SK-N-SH (cell line): ENCODE measurements around the gene TGM3.

Experiments
- CHD2 ChIP-seq: fragments of 150-350 bp; IDR thresholded peaks from 2 replicates; pipeline ENCODE4 v1.6.1; 2018; ENCODE audit warnings: low read length; ENCODE audit not compliant: partially characterized antibody
- CTCF ChIP-seq: fragments of 200-600 bp; sonication (generic); IDR thresholded peaks from 2 replicates; pipeline ENCODE4 v1.6.1; 2017; ENCODE audit warnings: antibody characterized with exemption, mild to moderate bottlenecking, moderate library complexity
- FOSL2 ChIP-seq: IDR thresholded peaks from 2 replicates; pipeline ENCODE4 v1.4.0; 2012; ENCODE audit warnings: low read depth, mild to moderate bottlenecking, moderate library complexity, borderline replicate concordance
- MEF2A ChIP-seq: IDR thresholded peaks from 2 replicates; pipeline ENCODE4 v1.4.0; 2012; ENCODE audit warnings: low read depth, borderline replicate concordance
- POLR2AphosphoS5 ChIP-seq: IDR thresholded peaks from 2 replicates; pipeline ENCODE4 v1.6.1; 2012; ENCODE audit warnings: low read depth, low read length
- RAD21 ChIP-seq: IDR thresholded peaks from 2 replicates; pipeline ENCODE4 v1.6.1; 2012; ENCODE audit warnings: mild to moderate bottlenecking, low read length
- RCOR1 ChIP-seq: fragments of 150-350 bp; IDR thresholded peaks from 2 replicates; pipeline ENCODE4 v1.6.1; 2017; ENCODE audit warnings: antibody characterized with exemption, low read length
- REST ChIP-seq: IDR thresholded peaks from 2 replicates; pipeline ENCODE4 v1.6.1; 2012; ENCODE audit warnings: mild to moderate bottlenecking, low read depth, low read length, moderate library complexity
- SIN3A ChIP-seq: IDR thresholded peaks from 2 replicates; pipeline ENCODE4 v1.6.1; 2012; ENCODE audit warnings: low read depth, mild to moderate bottlenecking, low read length, moderate library complexity, borderline replicate concordance
- TAF1 ChIP-seq: IDR thresholded peaks from 2 replicates; pipeline ENCODE4 v1.6.1; 2012; ENCODE audit warnings: low read depth, mild to moderate bottlenecking, low read length, moderate library complexity, borderline replicate concordance
- TEAD4 ChIP-seq: IDR thresholded peaks from 2 replicates; pipeline ENCODE4 v1.4.0; 2012; ENCODE audit warnings: mild to moderate bottlenecking, borderline replicate concordance; ENCODE audit not compliant: insufficient read depth
- YY1 ChIP-seq: IDR thresholded peaks from 2 replicates; pipeline ENCODE4 v1.4.0; 2012; ENCODE audit warnings: low read depth, mild to moderate bottlenecking

GRCh38 chr20:2301164-2301622, 5.4 kb downstream of the TGM3 start:
- TF ChIP-seq CTCF (no peak), TEAD4 (no peak), REST (no peak), POLR2AphosphoS5 (no peak), SIN3A (no peak), MEF2A (no peak), YY1 (no peak), CHD2 (no peak), RAD21 (no peak), RCOR1 (no peak), TAF1 (no peak), FOSL2 (no peak)
